Activated gamma-delta T cell (primary cell): ENCODE measurements around the gene FBXW10.
"Not testable (repeated sequence)": the region's sequence is repeated elsewhere in the genome, so short reads cannot be mapped to it uniquely, and the experiment has no call there.

Source experiments
- DNase-seq: peaks from one replicate; lab custom pipeline; 2025; lab: John Stamatoyannopoulos, UW

The FBXW10 gene

GRCh38 chr17:18753829-18754409 lies 10.1 kb downstream of the FBXW10 start:
- not testable (repeated sequence) for DNase-seq

DNA sequence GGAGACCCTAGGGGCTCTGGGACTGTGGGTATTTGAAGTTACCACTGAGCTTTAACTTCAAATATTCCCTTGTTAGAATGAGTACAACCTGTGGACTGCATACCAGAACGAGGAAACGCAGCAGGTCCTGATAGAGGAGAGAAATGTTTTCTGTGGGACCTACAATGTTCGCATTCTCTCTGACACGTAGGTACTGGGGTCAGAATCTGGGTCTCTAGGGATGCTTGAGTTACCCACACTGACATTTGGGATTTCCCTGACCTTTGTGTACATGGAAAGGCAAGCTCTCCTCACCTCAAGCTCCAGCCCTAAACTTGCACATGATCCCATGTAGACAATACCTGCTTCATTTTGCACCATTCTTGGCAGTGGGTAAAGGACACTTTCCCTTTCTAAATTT lies 12.1 kb downstream of the FBXW10 start:
- not testable (repeated sequence) for DNase-seq

DNA sequence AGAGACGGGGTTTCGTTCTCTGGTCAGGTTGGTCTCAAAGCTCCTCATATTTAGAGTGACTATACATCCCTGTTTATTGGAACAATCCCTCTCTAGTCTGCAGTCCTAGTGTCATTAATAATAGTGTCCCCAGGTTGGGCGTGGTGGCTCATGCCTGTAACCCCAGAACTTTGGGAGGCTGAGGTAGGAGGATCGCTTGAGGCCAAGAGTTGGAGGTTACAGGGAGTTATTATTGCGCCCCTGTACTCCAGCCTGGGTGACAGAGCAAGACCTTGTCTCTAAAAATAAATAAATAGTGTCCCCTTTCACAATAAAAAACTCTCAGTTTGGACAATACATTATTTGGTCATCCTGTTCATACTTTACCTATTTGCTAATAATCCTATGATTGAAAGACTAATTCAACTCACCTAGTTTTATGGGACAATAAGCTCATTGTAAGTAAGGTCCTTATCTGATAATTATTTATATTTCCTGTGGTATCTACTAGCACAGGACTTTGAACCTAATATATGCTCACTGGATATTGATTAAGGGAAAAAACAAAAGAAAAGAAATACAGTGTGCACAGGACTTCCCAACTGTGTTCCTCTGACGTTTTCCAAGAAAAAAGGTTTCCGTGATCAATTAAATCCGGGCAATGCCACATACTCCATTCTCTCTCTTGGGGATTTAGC lies 13.7 kb downstream of the FBXW10 start:
- not testable (repeated sequence) for DNase-seq

DNA sequence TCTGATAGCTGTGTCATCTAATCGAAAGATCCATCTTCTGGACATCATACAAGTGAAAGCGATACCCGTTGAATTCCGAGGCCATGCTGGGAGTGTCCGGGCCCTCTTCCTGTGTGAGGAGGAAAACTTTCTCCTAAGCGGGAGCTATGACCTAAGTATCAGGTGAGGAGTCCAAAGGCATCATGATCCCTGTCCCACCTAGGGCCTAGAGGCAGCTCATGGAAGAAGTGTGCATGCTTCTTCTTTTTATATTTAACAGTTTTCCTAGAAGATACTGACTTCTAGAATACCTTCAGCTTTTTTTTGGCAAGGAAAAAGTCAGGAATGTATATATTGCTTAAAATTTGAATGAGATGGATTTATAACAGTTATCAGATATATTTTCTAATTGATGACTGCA lies 14.5 kb downstream of the FBXW10 start:
- DNase-seq, result not testable (repeated sequence)

DNA sequence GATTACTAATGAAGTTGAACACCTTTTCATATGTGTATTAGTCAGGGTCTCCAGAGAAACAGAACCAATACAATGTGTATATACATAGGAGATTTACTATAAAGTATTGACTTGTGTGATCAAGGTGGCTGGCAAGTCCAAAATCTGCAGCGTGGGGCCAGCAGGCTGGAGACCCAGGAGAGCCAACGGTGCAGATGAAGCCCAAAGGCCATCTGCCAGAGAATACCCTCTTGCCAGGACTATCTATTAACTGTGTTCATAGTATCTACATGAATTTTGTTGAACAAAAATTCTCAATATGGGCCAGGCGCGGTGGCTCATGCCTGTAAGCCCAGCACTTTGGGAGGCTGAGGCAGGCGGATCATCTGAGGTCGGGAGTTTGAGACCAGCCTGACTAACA lies 16.4 kb downstream of the FBXW10 start:
- not testable (repeated sequence) for DNase-seq

DNA sequence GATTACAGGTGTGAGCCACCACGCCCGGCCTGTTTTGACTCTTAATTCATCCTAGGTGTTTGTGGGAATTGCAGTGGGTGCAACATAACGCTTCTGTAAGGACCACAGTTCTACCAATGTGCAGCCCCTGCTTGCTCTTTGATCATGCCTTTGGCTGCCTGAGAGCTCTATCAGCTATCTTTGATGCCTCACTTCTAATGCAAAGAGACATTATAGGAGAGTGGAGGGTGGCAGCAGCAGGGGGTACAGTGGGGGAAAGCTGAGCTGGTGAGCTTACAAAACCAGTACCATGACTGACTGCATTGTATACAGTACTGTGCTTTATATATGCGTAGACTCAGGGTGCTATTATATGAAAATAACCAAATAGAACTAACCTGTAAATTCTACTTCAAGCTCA lies 26.7 kb downstream of the FBXW10 start:
- DNase-seq, result not testable (repeated sequence)

DNA sequence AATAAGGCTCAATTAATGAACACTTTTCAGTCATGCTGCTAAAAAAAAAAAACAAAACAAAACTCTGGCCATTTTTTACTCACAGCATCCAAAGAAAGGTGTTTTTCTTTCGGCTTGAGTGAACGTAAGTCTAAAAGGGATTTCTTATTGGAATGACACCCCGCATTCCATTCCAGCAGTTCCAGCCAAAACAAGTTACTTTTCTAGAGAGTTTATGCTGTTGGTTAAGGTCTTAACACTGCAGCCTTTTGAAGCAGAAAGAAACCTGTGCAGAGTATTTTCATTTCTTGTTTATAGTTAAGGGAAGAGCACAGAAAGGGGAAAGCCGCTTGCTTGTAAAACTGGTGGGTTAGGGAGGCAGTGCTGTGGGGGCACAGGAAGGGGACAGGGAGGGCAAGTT lies 27.2 kb downstream of the FBXW10 start:
- not testable (repeated sequence) for DNase-seq

DNA sequence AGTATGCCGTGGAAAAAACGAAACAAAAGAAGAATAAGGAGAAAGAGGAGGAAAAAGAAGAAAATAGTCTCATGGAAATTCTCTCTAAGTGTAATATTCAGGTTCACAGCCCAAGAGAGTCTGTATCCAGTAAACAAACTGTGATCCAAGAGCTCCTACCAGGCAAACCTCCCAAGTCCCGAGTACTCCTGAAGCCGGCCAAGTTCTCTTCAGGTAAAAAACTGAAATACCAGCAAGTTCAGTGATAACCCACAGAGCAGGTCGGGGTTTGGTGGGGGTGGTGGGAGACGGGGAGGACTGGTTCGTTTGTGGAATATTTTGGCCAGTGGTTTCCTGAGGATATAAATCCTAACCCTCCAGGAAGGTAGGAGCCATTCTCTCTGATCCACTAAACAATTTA lies 28.6 kb downstream of the FBXW10 start:
- no peak for DNase-seq

DNA sequence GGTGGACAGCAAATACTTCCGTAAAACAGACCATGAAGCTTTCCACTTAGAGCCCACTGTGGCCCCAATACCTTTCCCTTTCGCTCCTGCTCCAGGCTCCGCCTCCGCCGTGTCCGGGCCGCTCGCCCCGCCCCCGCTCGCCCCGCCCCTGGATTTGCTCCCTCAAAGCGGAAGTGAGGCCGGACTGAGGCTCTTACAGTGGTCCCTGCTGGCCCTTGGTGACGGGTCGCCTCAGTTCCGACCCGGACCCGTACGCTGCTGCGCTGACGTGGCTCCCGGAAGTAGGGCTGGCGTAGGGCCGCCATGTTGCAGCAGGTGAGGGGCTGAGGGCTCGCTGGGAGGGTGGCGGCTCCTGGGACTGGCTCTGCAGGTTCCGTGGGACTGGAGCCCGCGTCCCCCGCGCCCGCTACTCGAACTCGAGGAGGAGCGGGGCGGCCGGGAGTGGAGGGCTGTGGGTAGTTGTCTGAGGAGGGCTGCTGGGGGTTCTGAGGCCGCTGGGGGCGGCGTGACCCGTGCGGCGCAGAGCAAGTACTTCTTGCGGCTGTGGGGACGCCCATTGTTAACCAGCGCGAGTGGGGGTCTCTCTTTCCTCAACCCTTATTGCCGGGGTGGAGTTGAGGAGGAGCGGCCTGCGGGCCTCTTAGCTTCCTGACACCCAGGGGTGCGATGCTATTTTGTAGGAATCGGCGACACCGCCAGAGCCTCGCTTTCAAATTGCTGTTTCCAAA lies 37.3 kb downstream of the FBXW10 start, which contains the start of gene TVP23B:
Gene TVP23B, plus strand, starts transcription at position 193 of the 728 bp plus-strand sequence. Its CDS starts 111 bp downstream, at position 304.
- DNase-seq, result peak; percentile 96

DNA sequence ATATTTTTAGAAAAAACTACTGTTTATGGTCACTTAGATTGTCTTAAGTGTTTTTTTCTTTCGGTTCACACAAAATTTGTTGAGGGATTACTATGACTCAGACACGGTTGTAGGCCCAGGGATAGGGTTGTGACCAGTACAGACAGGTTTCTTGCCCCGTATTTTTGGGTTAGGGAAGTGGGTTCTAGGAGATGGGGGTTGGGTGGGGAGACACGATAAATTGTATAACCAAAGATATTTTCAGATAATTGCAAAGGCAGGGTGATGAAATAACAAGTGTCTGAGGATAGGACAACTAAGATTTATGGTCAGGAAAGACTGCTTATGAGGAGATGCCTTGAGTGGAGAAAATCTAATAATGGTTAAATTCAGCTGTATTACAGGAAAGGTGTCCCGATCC lies 38.0 kb downstream of the FBXW10 start:
- not testable (repeated sequence) for DNase-seq

GRCh38 chr17:18785933-18786332 lies 42.1 kb downstream of the FBXW10 start:
- not testable (repeated sequence) for DNase-seq

GRCh38 chr17:18786890-18787289 lies 43.0 kb downstream of the FBXW10 start:
- not testable (repeated sequence) for DNase-seq

GRCh38 chr17:18791402-18791801 lies 47.5 kb downstream of the FBXW10 start:
- not testable (repeated sequence) for DNase-seq

DNA sequence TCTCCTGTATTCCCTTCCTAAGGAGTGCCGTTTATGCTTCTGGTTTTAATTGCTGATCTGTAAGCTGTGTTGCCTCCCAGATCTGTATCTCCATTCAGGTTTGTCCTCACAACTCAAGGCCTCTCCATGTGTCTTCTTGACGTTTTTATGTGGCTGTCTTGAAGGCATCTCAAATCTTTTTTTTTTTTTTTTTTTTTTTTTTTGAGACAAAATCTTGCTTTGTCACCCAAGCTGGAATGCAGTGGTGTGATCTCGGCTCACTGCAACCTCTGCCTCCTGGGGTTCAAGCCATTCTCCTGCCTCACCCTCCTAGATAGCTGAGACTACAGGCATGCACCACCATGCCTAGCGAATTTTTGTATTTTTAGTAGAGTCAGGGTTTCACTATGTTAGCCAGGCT lies 51.0 kb downstream of the FBXW10 start:
- not testable (repeated sequence) for DNase-seq

DNA sequence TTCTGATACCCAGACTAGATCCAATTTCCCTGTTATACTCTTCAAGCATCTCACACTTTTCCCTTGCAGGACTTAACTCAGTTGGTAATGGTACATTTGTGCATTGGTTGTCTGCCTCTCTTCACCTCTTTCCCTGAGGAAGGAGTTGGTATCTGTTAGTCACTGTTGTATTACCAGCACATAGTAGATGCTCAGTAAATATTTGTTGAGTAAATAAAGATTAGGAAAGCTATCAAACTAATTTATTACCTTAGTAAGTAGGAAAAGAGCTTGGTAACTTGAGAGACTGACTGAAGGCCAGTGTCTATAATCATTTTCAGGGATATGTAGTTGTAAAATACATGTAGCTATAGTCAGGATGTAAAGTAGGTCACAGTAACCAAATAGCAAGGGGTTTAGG lies 53.0 kb downstream of the FBXW10 start:
- DNase-seq, result not testable (repeated sequence)

DNA sequence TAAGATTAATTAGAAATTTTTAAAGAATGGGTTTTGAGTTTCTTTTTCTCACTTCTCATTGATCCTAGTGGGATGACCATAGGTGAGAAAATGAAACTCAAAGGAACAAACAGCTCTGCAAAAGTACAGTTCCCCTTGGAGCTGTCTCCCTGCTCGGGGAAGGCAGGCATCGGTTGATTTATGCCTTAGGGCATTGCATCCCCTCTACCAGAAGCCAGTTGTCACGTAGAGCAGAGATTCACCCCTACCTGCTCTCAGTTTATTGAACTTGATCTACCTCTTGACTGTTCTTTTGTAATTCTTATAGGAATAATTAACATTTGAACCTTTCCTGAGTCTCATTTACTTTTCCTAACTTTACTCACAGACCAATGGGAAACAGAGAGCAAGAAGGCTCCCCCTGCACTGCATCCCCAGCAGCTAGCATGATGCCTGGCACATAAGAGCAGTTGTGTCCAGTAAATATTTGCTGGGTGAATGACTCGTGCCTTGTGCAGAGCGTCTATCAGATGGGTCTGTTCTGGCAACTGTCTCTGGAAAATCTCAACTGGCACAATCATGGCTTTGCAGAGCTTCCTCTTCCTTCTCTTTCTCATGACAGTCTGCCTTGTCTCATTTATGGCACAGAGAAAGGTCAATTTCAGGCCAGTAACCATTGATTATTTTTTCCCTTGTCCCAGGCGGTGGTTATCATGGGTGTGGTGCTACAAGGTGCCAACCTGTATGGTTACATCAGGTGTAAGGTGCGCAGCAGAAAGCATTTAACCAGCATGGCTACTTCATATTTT lies 59.8 kb downstream of the FBXW10 start:
- not testable (repeated sequence) for DNase-seq

DNA sequence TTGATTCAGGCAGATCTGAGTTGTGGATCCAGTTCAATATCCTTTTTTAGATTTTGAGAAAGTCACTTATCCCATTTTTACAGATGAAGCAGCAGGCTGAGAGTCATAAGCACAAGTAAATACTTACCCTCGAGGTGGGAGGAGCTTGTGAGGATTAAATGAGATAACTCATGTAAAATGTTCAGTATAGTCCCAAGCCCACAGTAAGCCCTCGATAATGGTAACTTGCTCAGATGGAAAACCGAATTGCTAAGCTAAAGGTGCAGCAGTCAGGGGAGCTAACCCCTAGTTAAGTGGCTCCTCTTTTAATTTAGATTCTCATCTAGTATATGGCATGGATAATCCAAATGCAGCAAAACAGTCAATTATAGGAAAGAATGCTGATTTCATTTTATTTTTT lies 72.1 kb downstream of the FBXW10 start:
- not testable (repeated sequence) for DNase-seq

GRCh38 chr17:18816489-18817371 lies 72.9 kb downstream of the FBXW10 start:
- DNase-seq, result not testable (repeated sequence)

- DNase-seq, result not testable (repeated sequence)
Measured at GRCh38 chr17:18821430-18821829, 77.6 kb downstream of the FBXW10 start.

DNA sequence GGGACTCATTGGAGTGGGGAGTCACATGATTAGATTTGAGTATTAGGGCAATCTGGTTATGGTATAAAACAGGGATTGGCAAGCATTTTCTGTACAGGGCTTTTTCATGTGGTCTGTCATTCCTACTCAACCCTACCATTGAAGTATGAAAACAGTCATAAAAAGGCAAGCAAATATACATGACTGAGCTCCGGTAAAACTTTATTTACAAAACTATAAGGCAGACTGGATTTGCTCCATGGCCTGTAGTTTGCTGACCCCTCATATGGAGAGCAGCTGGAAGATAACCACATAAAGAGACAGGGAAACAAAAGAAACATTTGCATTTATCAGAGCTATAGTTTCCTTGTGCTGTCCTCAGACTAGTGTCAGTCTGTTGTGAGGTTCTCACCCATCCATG lies 83.8 kb downstream of the FBXW10 start:
- not testable (repeated sequence) for DNase-seq
